Neutrophil (primary cell): ENCODE data around the gene APOA1.

Source experiments
- H3K27ac ChIP-seq: fragments of 200-600 bp; sonication (generic); 2 replicates; pipeline ENCODE4 v1.5.1; 2016; ENCODE audit warnings: mild to moderate bottlenecking, moderate library complexity
- H3K27me3 ChIP-seq: fragments of 200-600 bp; sonication (generic); 2 replicates; pipeline ENCODE4 v1.6.0; 2016; ENCODE audit warnings: mild to moderate bottlenecking
- H3K36me3 ChIP-seq: fragments of 200-600 bp; sonication (generic); 2 replicates; pipeline ENCODE4 v1.5.1; 2017
- H3K4me1 ChIP-seq, 2 experiments: fragments of 200-600 bp in 1 of 2; sonication (generic) in 1 of 2; 1 replicate in 1 of 2; 2 replicates in 1 of 2; pipeline versions ENCODE4 v1.5.1 to v1.6.1; 2013 to 2016; ENCODE audit warnings: low read depth in 1 of 2, low read length in 1 of 2, mild to moderate bottlenecking in 1 of 2, moderate library complexity in 1 of 2; ENCODE audit not compliant: control insufficient read depth in 1 of 2, insufficient read depth in 1 of 2
- H3K4me3 ChIP-seq, 2 experiments: fragments of 200-600 bp in 1 of 2; sonication (generic) in 1 of 2; 1 replicate in 1 of 2; 2 replicates in 1 of 2; pipeline ENCODE4 v1.5.1; 2013 to 2016; ENCODE audit warnings: low read depth in 1 of 2, low read length in 1 of 2, mild to moderate bottlenecking in 1 of 2, moderate library complexity in 1 of 2
- H3K9me3 ChIP-seq: fragments of 200-600 bp; sonication (generic); 2 replicates; pipeline ENCODE4 v1.5.1; 2016
- CTCF ChIP-seq: fragments of 200-600 bp; sonication (generic); IDR thresholded peaks from 2 replicates; pipeline ENCODE4 v1.5.1; 2016; ENCODE audit warnings: antibody characterized with exemption

Gene APOA1

DNA sequence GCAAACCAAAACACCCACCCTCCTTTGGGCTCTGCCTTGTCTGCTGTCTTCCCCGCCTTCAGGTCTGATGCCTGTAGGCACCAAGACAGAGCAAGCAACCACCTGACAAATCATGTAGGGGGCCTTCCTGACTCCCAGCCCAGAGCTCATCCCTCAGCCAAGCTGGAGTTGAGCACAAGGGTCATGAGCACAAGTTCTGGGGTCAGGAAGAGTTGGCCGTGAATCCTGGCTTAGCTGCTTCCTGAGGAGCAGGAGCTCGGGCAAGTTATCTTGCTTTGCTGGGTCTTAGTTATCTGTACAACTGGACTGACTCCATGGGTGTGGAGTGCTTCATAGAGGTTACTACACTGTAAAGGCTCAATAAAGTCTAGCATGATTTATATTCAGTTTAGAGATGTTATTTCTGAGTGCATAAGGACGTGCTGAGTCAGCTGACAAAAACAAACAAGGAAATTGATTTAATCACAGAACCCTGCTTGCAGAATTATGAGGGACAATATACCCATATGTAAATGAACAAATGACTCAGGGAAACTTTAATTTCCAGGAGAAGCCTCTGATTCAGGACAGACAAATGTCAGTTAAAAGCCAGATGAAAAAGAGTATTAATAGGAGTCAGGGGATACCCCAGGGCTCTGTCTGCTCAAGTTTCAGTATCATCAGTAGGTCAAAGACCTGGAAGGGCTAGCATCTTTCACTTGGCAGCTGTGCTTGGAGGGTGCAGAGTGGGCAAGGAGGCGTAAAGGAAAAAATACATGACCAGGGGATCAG, 15.0 kb upstream of the APOA1 start:
- Histone ChIP-seq H3K27me3 (no peaks in the 10 kb centered on the region), H3K4me1 (peaks cover 27 to 32% of the 10 kb centered on the region in 2 experiments), H3K36me3 (peaks cover 66% of the 10 kb centered on the region), H3K9me3 (no peaks in the 10 kb centered on the region), H3K27ac (peak overlapping the region; percentile 62), H3K4me3 (peak overlapping the region in 1 of 2 experiments; percentile 10)
- no peak for TF ChIP-seq CTCF

GRCh38 chr11:116851626-116852025, 14.2 kb upstream of the APOA1 start:
- peak overlapping the region; percentile 62 for H3K27ac ChIP-seq
- no peak for TF ChIP-seq CTCF

DNA sequence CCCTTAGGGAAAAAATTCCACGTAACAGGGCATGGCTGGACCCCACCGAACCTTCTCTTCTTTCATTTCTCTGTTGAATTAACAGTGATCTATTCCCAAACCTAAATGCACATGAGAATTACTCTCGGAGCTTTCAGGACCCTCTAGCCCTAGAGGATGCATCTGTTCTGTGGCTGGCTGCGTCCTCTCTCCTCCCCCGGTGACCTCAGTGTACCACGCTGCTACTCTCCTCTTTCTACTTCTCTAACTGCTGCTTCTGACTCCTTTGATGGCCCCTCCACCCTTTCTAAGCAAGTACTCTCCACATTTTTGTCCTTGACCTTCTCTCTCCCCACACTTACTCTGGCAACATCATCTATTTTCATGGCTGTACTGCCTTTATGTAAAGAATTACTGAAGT, 12.1 kb upstream of the APOA1 start:
- TF ChIP-seq CTCF: no peak
- H3K27ac ChIP-seq: no peak overlapping the region
- no peak overlapping the region for H3K4me3 ChIP-seq
- H3K36me3 ChIP-seq: peaks cover 71% of the 10 kb centered on the region
- peaks cover 27 to 32% of the 10 kb centered on the region in 2 experiments for H3K4me1 ChIP-seq
- no peaks in the 10 kb centered on the region for H3K9me3 ChIP-seq
- H3K27me3 ChIP-seq: no peaks in the 10 kb centered on the region

More at GRCh38 chr11:116851626-116852025, 14.2 kb upstream of the APOA1 start:
- Histone ChIP-seq H3K36me3 (peaks cover 66% of the 10 kb centered on the region), H3K4me3 (peak overlapping the region in 1 of 2 experiments; percentile 10), H3K4me1 (peaks cover 27 to 32% of the 10 kb centered on the region in 2 experiments), H3K27me3 (no peaks in the 10 kb centered on the region), H3K9me3 (no peaks in the 10 kb centered on the region)

DNA sequence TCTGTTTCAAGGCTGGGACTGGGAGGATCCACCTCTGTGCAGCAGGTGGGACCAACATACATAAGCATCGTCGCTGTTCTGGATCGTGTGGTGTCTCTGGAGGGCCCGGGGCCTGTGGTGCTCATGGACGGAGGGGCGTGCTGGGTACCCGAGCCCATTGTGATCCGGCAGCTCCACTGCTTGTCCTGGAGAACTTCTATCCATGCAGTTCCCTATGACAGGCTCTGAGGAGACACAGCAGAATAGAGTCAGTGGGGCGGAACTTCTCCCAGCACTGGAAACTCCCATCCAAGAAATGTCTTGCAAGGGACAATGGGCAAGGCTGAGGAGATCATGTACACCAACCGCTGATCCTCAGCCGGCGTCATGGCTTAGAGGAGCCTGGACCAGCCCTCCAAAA, 11.6 kb upstream of the APOA1 start:
- H3K36me3 ChIP-seq: peaks cover 70% of the 10 kb centered on the region
- H3K27me3 ChIP-seq: no peaks in the 10 kb centered on the region
- no peak overlapping the region for H3K4me3 ChIP-seq
- no peak overlapping the region for H3K27ac ChIP-seq
- H3K9me3 ChIP-seq: no peaks in the 10 kb centered on the region
- H3K4me1 ChIP-seq: peaks cover 27 to 31% of the 10 kb centered on the region in 2 experiments
- no peak for TF ChIP-seq CTCF

DNA sequence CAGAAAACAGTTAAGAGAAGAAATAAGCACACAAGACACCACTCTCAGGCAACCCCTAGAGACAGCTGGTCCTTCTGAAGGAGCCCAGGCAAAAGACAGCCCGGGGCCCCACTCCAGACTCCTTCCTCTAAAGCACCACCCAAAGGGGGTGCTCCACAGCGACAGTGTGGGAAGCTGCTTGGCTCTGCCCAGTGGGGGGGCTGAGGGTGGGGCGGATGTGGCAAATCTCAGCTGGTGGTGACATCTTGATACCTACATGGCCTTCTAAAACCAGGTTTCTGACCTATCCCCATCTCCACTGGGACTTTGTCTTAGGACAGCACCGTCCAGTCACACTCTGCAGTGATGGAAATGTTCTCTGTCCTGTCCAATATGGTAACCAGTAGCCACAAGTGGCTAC, 10.2 kb upstream of the APOA1 start:
- H3K4me1 ChIP-seq: peaks cover 15 to 16% of the 10 kb centered on the region in 2 experiments
- peaks cover 79% of the 10 kb centered on the region for H3K36me3 ChIP-seq
- no peak overlapping the region for H3K4me3 ChIP-seq
- H3K9me3 ChIP-seq: no peaks in the 10 kb centered on the region
- no peaks in the 10 kb centered on the region for H3K27me3 ChIP-seq
- TF ChIP-seq CTCF: no peak
- H3K27ac ChIP-seq: no peak overlapping the region
